Measurements from ENCODE around the gene CREBRF.

Gene CREBRF

GRCh38 chr5:173155912-173156311 is 99.8 kb downstream of the CREBRF start:
- DNase-seq (ENCODE audit: low spot score) = no peak

GRCh38 chr5:173158366-173158765 is 102.2 kb downstream of the CREBRF start:
- no peak for DNase-seq (ENCODE audit: low spot score)

GRCh38 chr5:173159256-173159655 is 103.1 kb downstream of the CREBRF start:
- DNase-seq (ENCODE audit: low spot score) = no peak

- no peak for DNase-seq (ENCODE audit: low spot score)
Observed at GRCh38 chr5:173161148-173161547, 105.0 kb downstream of the CREBRF start.

GRCh38 chr5:173163219-173163618 is 107.1 kb downstream of the CREBRF start:
- DNase-seq (ENCODE audit: low spot score) = no peak

GRCh38 chr5:173165177-173166016 is 109.2 kb downstream of the CREBRF start:
- DNase-seq (ENCODE audit: low spot score) = no peak

- no peak for DNase-seq (ENCODE audit: low spot score)
Observed at GRCh38 chr5:173172166-173172565, 116.0 kb downstream of the CREBRF start.

GRCh38 chr5:173175523-173175922 is 119.4 kb downstream of the CREBRF start:
- DNase-seq (ENCODE audit: low spot score) = no peak

- DNase-seq (ENCODE audit: low spot score) = no peak
Observed at GRCh38 chr5:173178369-173178910, 122.3 kb downstream of the CREBRF start.

GRCh38 chr5:173180331-173180730 is 124.2 kb downstream of the CREBRF start:
- no peak for DNase-seq (ENCODE audit: low spot score)

GRCh38 chr5:173187054-173187743 is 131.0 kb downstream of the CREBRF start:
- DNase-seq (ENCODE audit: low spot score) = no peak

- DNase-seq (ENCODE audit: low spot score) = no peak
Observed at GRCh38 chr5:173188280-173188679, 132.1 kb downstream of the CREBRF start.
